Measurements from ENCODE around the gene LNX1.

GRCh38 chr4:53510321-53510720, 81.0 kb downstream of the LNX1 start:
- no peak for TF ChIP-seq SMC3 (IDR thresholded peaks at IDR 0.05; ENCODE audit: low read length)
- TF ChIP-seq JUND (CRISPR knock-in tag; IDR thresholded peaks at IDR 0.05), result no peak
- TF ChIP-seq STAT6 (CRISPR knock-in tag; IDR thresholded peaks at IDR 0.05; ENCODE audit: borderline replicate concordance), result no peak
- no peak for TF ChIP-seq ZNF121 (CRISPR knock-in tag; IDR thresholded peaks at IDR 0.05)
- no peak for TF ChIP-seq SETDB1 (CRISPR knock-in tag; IDR thresholded peaks at IDR 0.05; ENCODE audit: borderline replicate concordance)
- no peak for TF ChIP-seq ATF6 (CRISPR knock-in tag; conservative IDR thresholded peaks at IDR 0.05)
- no peak for TF ChIP-seq REL (CRISPR knock-in tag; conservative IDR thresholded peaks at IDR 0.05)
- no peak for TF ChIP-seq ATF3 (CRISPR knock-in tag; IDR thresholded peaks at IDR 0.05)
- TF ChIP-seq RAD21 (CRISPR knock-in tag; IDR thresholded peaks at IDR 0.05), result no peak
- no peak for TF ChIP-seq CTCF (CRISPR knock-in tag; IDR thresholded peaks at IDR 0.05)
- no peak for TF ChIP-seq ZBTB3 (CRISPR knock-in tag; IDR thresholded peaks at IDR 0.05; ENCODE audit: borderline replicate concordance, low read depth)
- no peak for TF ChIP-seq HOXA9 (CRISPR knock-in tag; IDR thresholded peaks at IDR 0.05; ENCODE audit: borderline replicate concordance)
- no peak for TF ChIP-seq ZBTB40 (IDR thresholded peaks at IDR 0.05)
- TF ChIP-seq ZBTB40 (CRISPR knock-in tag; IDR thresholded peaks at IDR 0.05), result no peak
- no peak for TF ChIP-seq ZNF580 (CRISPR knock-in tag; IDR thresholded peaks at IDR 0.05; ENCODE audit: borderline replicate concordance, low read depth)

Measured in HepG2 (cell line).